ENCODE data around the gene ABLIM3.

ABLIM3 gene

GRCh38 chr5:149141224-149141956 lies at the start of gene ABLIM3:
Gene ABLIM3, plus strand, starts transcription at chr5:149141493. Its CDS starts 603 bp downstream, at chr5:149142096.
- in situ Hi-C loops (cut with HindIII; ENCODE audit: low sequenced_read_pairs): no loop called here
- peak within 1 kb of the TSS; percentile 73 for H3K4me3 ChIP-seq (ENCODE audit: low read depth, low read length)
- no peak for DNase-seq (ENCODE audit: low read depth)
- TF ChIP-seq CTCF (IDR thresholded peaks at IDR 0.05; ENCODE audit: low read depth, low read length, missing control alignments): peak; percentile 88

- in situ Hi-C loops (cut with HindIII; ENCODE audit: low sequenced_read_pairs): no loop called here
- no peak for DNase-seq (ENCODE audit: low read depth)
These were observed 47.7 kb upstream of the ABLIM3 start for GRCh38 chr5:149093625-149094024.

GRCh38 chr5:149094996-149095395 lies 46.3 kb upstream of the ABLIM3 start:
- no peak for DNase-seq (ENCODE audit: low read depth)
- in situ Hi-C loops (cut with HindIII; ENCODE audit: low sequenced_read_pairs): no loop called here
- TF ChIP-seq CTCF (IDR thresholded peaks at IDR 0.05; ENCODE audit: low read depth, low read length, missing control alignments): no peak
- H3K4me3 ChIP-seq (ENCODE audit: low read depth, low read length): no peak overlapping the region

More at GRCh38 chr5:149093625-149094024, 47.7 kb upstream of the ABLIM3 start:
- TF ChIP-seq CTCF (IDR thresholded peaks at IDR 0.05; ENCODE audit: low read depth, low read length, missing control alignments): no peak
- H3K4me3 ChIP-seq (ENCODE audit: low read depth, low read length): no peak overlapping the region

- in situ Hi-C loops (cut with HindIII; ENCODE audit: low sequenced_read_pairs): loop anchor here (5.0 to 25.0 kb wide), 3 partner anchors 83 to 663 kb away; no protein-coding TSS in a partner anchor
- no peak for DNase-seq (ENCODE audit: low read depth)
- no peak for TF ChIP-seq CTCF (IDR thresholded peaks at IDR 0.05; ENCODE audit: low read depth, low read length, missing control alignments)
- no peak overlapping the region for H3K4me3 ChIP-seq (ENCODE audit: low read depth, low read length)
These were observed 41.4 kb upstream of the ABLIM3 start for GRCh38 chr5:149099920-149100319.

- no peak overlapping the region for H3K4me3 ChIP-seq (ENCODE audit: low read depth, low read length)
- no peak for TF ChIP-seq CTCF (IDR thresholded peaks at IDR 0.05; ENCODE audit: low read depth, low read length, missing control alignments)
- in situ Hi-C loops (cut with HindIII; ENCODE audit: low sequenced_read_pairs): loop anchor here (5.0 to 25.0 kb wide), 3 partner anchors 83 to 663 kb away; no protein-coding TSS in a partner anchor
- no peak for DNase-seq (ENCODE audit: low read depth)
These were observed 41.0 kb upstream of the ABLIM3 start for GRCh38 chr5:149100331-149100730.

- TF ChIP-seq CTCF (IDR thresholded peaks at IDR 0.05; ENCODE audit: low read depth, low read length, missing control alignments): no peak
- no peak overlapping the region for H3K4me3 ChIP-seq (ENCODE audit: low read depth, low read length)
- no peak for DNase-seq (ENCODE audit: low read depth)
- in situ Hi-C loops (cut with HindIII; ENCODE audit: low sequenced_read_pairs): loop anchor here (25.0 kb wide), 2 partner anchors 371 to 671 kb away; no protein-coding TSS in a partner anchor
These were observed 32.5 kb upstream of the ABLIM3 start for GRCh38 chr5:149108651-149109280.
